Right cardiac atrium (tissue), 5 donors: ENCODE measurements around the gene ELAVL3. TPM values are rescaled to one million over a fixed set of nuclear protein-coding genes. Genes with fewer than 3 reads are reported as not detected.

ENCODE experiments used
- ATAC-seq, 2 donors: fragments of 200-7000 bp; cut with Tn5 transposase; one replicate each; pipeline versions ENCODE4 v1.8.0 to v1.9.1; 2020; ENCODE audit warnings: moderate library complexity in 2 of 2, mild to moderate bottlenecking in 1 of 2
- DNase-seq, 3 donors: peaks; one replicate each; pipeline ENCODE4 v3.0.0-alpha.2; 2020
- H3K27ac ChIP-seq: one replicate; pipeline ENCODE4 v1.5.1; 2013; ENCODE audit warnings: mild to moderate bottlenecking, low read length, control low read depth, moderate library complexity
- H3K27me3 ChIP-seq: one replicate; pipeline ENCODE4 v1.6.1; 2013; ENCODE audit not compliant: control insufficient read depth, insufficient read depth
- H3K4me1 ChIP-seq: one replicate; pipeline ENCODE4 v1.6.1; 2013; ENCODE audit warnings: low read length; ENCODE audit not compliant: control insufficient read depth, insufficient read depth
- H3K4me3 ChIP-seq: one replicate; pipeline ENCODE4 v1.5.1; 2013; ENCODE audit warnings: low read length, control low read depth
- H3K9me3 ChIP-seq: one replicate; pipeline ENCODE4 v1.6.1; 2013; ENCODE audit warnings: low read length; ENCODE audit not compliant: control insufficient read depth
- WGBS: extraction: QIAGEN DNeasy Blood & Tissue Kit; methylation state at CpG from one replicate; pipeline ENCODE4 v1.1.7; 2013; 5-methylcytosine and 5-hydroxymethylcytosine counted together
- intact Hi-C, 4 donors: fragments of 100-400 bp; cut with DNase I; formaldehyde crosslinking; loops; one replicate each; pipeline versions ENCODE4 v1.11.0 to v1.14.0; 2022 to 2023
- polyA plus RNA-seq: library from polyadenylated mRNA; stranded (reverse); fragments of 200-250 nt; gene quantifications from one replicate; pipeline ENCODE4 v1.2.3, GENCODE V29; 2013
- total RNA-seq, 4 donors: library from RNA; stranded (reverse); fragmentation: NEBNext Ultra II Directional; extraction: Animal tissue kit (Norgen Biotek cat#: 25700); gene quantifications; one replicate each; pipeline ENCODE4 v1.2.1, GENCODE V29; 2021
- donor health status: healthy with polysubstance abuse.
- donor health status: DM: no; HTN: yes; CAD: no.
- donor health status: DM: no; HTN: no; CAD: no.
- donor health status: DM: no; HTN: yes; CAD: no; lungs with severe emphysema.
- donor health status: DM: yes; HTN: yes; CAD: no.

ELAVL3 gene
- total and polyA plus RNA-seq, 5 donors, result 0.14 TPM; not detected in 4

DNA sequence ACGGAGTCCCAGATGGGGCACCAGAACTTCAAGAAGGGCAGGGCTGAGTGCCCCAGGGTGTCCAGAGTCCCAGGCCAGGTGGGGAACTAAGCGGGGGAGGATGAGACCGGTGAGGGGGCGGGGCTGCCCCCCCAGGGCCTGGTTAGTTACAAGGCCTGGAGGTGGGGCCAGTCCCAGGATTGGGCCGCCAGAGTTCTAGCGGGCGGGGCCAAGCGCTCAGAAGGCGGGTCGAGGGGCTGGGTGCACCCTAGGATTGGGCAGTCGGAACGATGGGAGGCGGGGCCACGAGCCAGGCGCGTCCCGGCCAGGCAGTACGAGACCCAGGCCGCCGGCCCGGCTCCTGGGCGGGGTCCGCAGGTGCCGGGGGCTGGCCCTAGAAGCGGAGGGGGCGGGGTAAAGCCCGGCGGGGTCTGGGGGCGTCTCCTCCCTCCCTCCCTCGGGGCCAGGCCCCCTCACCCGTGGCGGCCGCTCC, 24.2 kb upstream of the ELAVL3 start:
- H3K27ac ChIP-seq, result peak overlapping the region; percentile 80
- intact Hi-C loops, result no loop called here
- H3K4me3 ChIP-seq, result peak overlapping the region; percentile 77
- WGBS, result under 1% methylated on average over 33 of the region's 33 CpGs
- ATAC-seq, result peak; percentile 95 to 96
- H3K9me3 ChIP-seq, result no peaks in the 10 kb centered on the region
- DNase-seq, result peak; percentile 98 to 99 (median 99)
- no peaks in the 10 kb centered on the region for H3K27me3 ChIP-seq
- no peaks in the 10 kb centered on the region for H3K4me1 ChIP-seq

DNA sequence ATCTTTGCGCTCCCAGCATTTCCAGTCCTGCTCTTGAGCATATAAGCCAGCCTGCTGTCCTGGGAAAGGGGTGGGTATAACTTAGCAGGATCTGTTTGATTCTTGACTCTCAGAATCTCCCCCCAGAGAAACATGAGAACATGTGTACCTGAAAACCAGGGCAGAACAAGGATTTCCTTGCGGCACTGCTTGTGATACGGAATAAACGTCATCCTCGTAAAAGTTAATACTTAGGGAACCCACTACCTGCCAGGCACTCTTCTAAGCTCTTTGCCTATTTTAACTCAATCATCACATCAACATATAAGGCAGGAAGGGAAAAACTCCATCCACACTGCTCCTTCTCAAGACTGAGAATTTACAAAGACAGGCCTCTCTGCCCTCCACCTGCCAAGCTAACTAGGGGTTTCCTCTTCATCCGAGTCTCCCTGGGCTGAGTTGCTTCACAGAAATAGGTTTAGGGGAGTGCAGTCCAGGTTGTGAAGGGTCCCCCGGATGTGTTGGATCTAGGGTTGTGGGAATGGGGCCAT, 23.7 kb upstream of the ELAVL3 start:
- Histone ChIP-seq H3K4me1 (no peaks in the 10 kb centered on the region), H3K27ac (peak overlapping the region; percentile 31), H3K4me3 (peak overlapping the region; percentile 31), H3K9me3 (no peaks in the 10 kb centered on the region), H3K27me3 (no peaks in the 10 kb centered on the region)
- DNase-seq (no peak), ATAC-seq (no peak)
- WGBS, result 48% methylated on average over 7 of the region's 7 CpGs
- intact Hi-C loops, result no loop called here

DNA sequence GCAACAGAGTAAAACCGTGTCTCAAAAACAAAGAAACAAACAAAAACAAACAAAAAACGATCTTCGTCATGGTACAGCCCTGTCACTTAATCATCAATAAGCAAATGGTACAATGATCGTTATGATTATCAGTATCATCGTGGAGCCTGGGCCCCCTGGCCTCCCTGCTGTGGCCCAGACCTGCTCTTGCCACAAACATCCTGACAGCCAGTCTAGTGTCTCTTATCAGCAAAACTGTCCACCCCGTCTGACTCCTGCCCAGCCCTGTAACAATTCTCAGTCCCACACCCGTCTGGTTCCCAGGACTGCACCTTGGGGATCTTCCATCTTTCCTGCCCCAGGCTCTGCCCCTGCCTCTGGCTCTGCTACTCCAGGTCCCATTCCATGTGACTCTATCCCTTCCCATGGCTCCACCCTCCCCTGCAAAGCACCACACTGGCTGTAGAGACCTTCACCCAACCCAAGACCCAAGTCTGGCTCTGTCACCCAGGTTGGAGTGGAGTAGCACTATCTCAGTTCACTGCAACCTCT, 19.1 kb upstream of the ELAVL3 start:
- Histone ChIP-seq H3K4me1 (no peaks in the 10 kb centered on the region), H3K27ac (no peak overlapping the region), H3K9me3 (no peaks in the 10 kb centered on the region), H3K4me3 (no peak overlapping the region), H3K27me3 (no peaks in the 10 kb centered on the region)
- DNase-seq, result no peak
- 65% methylated on average over 7 of the region's 7 CpGs for WGBS
- ATAC-seq, result no peak
- intact Hi-C loops, result loop anchor here in 1 of 4 donors (5.0 kb wide), 1 partner anchor 87 kb away; no protein-coding TSS in a partner anchor

DNA sequence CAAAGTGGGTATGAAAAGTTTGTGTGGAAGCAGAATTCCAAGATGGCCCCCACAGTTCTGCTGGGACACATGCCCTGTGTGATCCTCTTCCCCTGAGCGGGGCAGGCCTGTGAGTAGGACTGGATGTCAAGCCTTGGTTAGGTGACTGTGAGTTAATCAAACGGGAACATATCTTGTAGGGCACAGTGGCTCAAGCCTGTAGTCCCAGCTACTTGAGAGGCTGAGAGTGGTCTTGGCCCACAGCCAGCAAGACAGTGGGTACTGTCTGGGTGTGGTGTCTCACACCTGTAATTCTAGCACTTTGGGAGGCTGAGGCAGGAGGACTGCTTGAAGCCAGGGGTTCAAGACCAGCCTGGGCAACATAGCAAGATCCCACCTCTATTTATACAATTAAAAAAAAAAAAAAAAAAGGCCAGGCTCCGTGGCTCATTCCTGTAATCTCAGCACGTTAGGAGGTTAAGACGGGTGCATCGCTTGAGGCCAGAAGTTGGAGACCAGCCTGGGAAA, 18.4 kb upstream of the ELAVL3 start:
- intact Hi-C loops, result loop anchor here in 1 of 4 donors (5.0 kb wide), 1 partner anchor 88 kb away; no protein-coding TSS in a partner anchor

DNA sequence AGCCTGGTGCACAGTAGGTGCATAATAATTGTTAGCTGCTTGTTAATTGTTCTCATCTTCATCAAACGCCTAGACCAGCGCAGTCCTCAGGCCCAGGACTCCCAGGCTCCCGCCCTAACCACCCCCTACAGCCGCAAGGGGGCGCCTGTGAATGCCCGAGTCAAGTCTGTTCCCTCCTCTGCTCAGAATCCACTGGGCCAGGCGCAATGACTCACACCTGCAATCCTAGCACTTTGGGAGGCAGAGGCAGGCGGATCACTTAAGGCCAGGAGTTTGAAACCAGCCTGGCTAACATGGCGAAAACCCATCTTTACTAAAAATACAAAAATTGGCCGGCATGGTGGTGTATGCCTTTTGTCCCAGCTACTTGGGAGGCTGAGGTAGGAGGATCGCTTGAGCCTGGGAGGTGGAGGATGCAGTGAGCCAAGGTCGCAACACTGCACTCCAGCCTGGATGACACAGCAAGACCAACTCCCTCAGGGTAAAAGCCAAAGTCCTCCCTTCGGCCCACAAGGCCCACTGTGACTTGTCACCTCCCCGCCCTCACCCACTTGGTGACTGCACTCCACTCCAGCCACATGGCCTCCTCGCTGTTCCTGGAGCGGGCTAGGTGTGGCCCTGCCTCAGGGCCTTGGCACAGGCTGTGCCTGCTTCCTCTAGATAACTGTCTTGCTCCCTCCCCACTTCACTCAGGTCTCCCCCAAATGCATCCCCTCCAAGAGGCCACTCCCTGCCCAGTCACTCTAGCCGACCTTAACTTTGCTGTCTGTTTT, 15.7 kb upstream of the ELAVL3 start:
- H3K4me3 ChIP-seq, result no peak overlapping the region
- H3K27me3 ChIP-seq, result no peaks in the 10 kb centered on the region
- peak; percentile 69 to 86 (median 85) for DNase-seq
- peak; percentile 44 to 76 for ATAC-seq
- H3K9me3 ChIP-seq, result no peaks in the 10 kb centered on the region
- WGBS, result 67% methylated on average over 17 of the region's 17 CpGs
- H3K4me1 ChIP-seq, result no peaks in the 10 kb centered on the region
- intact Hi-C loops, result loop anchor here in 1 of 4 donors (5.0 kb wide), 1 partner anchor 91 kb away; no protein-coding TSS in a partner anchor
- no peak overlapping the region for H3K27ac ChIP-seq

More for the DNA sequence above, 18.4 kb upstream of the ELAVL3 start:
- no peak overlapping the region for H3K4me3 ChIP-seq
- H3K27ac ChIP-seq, result no peak overlapping the region
- DNase-seq, result no peak
- no peaks in the 10 kb centered on the region for H3K9me3 ChIP-seq
- no peaks in the 10 kb centered on the region for H3K27me3 ChIP-seq
- no peaks in the 10 kb centered on the region for H3K4me1 ChIP-seq
- ATAC-seq, result no peak
- whole genome bisulfite sequencing, result 88% methylated on average over 6 of the region's 6 CpGs

DNA sequence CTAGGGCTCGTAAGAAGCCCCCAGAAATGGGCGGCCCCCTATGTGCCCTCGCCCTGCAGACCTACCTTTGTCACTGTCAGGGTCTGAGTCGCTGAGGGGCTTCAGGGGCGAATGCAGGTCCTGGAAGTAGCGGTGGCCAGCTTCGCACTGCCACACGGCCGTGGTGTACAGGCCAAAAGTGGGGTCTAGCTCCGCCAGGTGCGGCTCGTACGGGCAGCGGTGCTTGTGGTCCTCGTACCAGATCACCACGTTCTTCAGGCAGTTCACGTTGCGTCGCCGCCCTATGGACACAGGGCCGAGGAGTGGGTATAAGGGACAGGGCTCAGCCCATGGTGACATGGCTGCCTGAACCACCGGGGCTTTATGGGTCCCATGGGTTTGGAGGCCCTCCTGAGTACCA, 15.0 kb upstream of the ELAVL3 start:
- Histone ChIP-seq H3K27me3 (no peaks in the 10 kb centered on the region), H3K4me1 (no peaks in the 10 kb centered on the region), H3K4me3 (no peak overlapping the region), H3K9me3 (no peaks in the 10 kb centered on the region), H3K27ac (no peak overlapping the region)
- intact Hi-C loops, result loop anchor here in 1 of 4 donors (5.0 kb wide), 1 partner anchor 91 kb away; no protein-coding TSS in a partner anchor
- 95% methylated on average over 22 of the region's 22 CpGs for WGBS
- DNase-seq (no peak), ATAC-seq (peak in 1 of 2 donors; percentile 4)

DNA sequence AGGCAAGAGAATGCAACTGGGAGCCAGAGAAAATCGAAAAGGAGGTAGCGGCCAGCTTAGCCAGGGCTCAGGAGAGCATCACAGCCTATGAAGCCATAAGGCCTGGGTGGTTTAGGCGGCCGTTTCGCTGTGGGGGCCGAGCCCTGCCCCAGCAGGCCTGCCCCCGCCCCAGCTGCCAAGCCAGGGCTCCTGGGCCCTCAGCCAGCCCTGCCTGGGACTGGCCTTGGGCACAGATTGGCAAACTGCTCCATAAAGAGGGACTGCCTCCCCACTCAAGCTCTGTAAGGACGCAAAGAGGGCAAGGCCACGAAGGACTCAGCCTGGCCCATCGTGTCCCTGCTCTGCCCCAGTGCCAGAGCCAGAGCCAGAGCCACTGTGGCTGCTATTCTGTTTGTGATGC, 14.6 kb upstream of the ELAVL3 start:
- no peaks in the 10 kb centered on the region for H3K4me1 ChIP-seq
- H3K27me3 ChIP-seq, result no peaks in the 10 kb centered on the region
- WGBS, result 90% methylated on average over 10 of the region's 10 CpGs
- ATAC-seq (peak in 1 of 2 donors; percentile 12), DNase-seq (no peak)
- no peaks in the 10 kb centered on the region for H3K9me3 ChIP-seq
- intact Hi-C loops, result loop anchor here in 1 of 4 donors (5.0 kb wide), 1 partner anchor 92 kb away; no protein-coding TSS in a partner anchor
- no peak overlapping the region for H3K4me3 ChIP-seq
- H3K27ac ChIP-seq, result no peak overlapping the region

DNA sequence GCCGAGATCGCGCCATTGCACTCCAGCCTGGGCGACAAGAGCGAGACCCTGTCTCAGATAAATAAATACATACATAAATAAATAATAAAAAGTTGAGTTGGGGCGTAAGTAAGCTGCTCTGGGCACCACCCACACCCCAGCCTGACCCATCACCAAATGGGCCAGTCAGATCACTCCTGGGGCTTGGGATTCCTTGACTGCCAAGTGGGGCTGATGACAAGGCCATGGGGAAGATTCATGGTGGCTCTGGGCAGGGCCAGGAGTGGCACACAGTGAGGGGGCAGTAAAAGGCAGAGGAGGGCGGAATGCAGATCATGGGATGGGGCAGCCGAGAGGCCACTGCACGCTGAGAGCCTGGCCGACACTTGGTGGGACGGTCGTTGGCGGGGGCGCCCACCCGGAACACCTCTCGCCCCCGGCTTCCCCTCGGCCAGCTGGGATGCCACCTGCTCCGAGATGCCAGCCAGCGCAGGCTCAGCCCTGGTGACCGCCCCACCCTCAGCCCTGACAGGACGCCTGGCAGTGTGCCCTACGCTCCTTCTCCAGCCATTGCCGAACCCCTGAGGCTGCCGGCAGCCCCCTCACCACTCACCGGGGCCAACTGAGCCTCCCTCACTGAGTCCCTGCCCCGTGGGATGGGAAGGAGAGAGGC, 13.9 kb upstream of the ELAVL3 start:
- H3K27me3 ChIP-seq, result no peaks in the 10 kb centered on the region
- intact Hi-C loops, result loop anchor here in 1 of 4 donors (5.0 kb wide), 1 partner anchor 93 kb away; no protein-coding TSS in a partner anchor
- H3K9me3 ChIP-seq, result no peaks in the 10 kb centered on the region
- no peaks in the 10 kb centered on the region for H3K4me1 ChIP-seq
- DNase-seq (no peak), ATAC-seq (no peak)
- no peak overlapping the region for H3K4me3 ChIP-seq
- 96% methylated on average over 27 of the region's 27 CpGs for WGBS
- no peak overlapping the region for H3K27ac ChIP-seq

DNA sequence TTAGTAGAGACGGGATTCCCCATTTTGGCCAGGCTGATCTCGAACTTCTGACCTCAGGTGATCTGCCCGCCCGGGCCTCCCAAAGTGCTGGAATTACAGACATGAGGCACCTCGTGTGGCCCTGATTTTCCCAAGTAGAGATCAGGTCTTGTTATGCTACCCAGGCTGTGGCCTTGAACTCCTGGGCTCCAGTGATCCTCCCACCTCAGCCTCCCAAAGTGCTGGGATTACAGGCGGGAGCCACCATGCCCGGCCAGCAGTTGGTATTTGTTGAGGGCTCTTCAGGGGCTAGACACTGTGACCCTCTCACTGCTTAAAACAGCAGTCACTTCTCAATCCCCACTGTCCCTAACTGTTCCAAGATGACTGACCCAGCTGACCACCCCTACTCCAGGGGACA, 8.5 kb upstream of the ELAVL3 start:
- no peak overlapping the region for H3K27ac ChIP-seq
- DNase-seq, result no peak
- no peaks in the 10 kb centered on the region for H3K27me3 ChIP-seq
- no peaks in the 10 kb centered on the region for H3K9me3 ChIP-seq
- no peaks in the 10 kb centered on the region for H3K4me1 ChIP-seq
- intact Hi-C loops, result no loop called here
- H3K4me3 ChIP-seq, result no peak overlapping the region
- WGBS, result 95% methylated on average over 7 of the region's 7 CpGs
- no peak for ATAC-seq

DNA sequence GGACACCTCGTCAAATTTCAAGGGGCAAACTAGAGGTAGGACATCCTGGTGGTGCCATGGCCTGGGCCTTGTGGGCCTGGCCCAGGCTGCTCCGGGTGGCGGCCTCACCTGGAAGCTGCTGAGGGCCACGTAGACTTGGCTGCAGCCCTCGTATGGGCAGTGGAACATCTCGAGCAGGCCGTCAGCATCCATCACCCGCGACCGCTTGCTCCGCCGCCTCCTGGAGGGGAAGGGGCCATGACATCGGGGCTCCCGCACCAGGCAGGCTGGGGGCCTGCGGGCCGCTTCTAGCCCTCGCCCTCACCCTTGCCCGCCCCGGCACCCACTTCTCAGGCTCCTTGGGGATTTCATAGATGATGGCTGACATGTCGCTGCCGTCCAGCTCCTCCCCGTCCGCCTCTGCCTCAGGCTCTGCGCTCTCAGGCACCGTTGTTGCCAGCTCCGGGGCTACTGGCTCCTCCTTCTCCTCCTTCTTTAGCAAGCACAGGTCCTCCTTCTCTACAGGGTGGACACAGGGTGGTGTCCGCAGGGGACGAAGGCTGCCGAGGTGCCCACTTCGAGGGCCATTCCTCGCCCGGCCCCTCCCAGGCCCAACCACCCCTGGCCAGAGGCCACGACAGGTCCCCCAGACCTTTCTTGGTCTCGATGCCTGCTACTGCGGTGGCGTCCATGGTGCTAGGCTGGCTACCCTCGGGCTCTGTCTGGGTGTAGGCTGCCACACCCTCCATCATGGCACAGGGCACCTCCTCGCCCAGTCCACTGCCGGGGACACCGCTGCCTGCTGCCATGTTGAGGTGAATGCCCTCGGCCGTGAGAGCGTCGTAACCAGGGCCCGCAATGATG, 6.0 kb upstream of the ELAVL3 start:
- ATAC-seq, result no peak

More for the DNA sequence above, 6.0 kb upstream of the ELAVL3 start:
- 93% methylated on average over 45 of the region's 45 CpGs for WGBS
- intact Hi-C loops, result no loop called here
- Histone ChIP-seq H3K4me3 (no peak overlapping the region), H3K9me3 (no peaks in the 10 kb centered on the region), H3K27me3 (no peaks in the 10 kb centered on the region), H3K27ac (no peak overlapping the region), H3K4me1 (peaks cover 1% of the 10 kb centered on the region)
- no peak for DNase-seq
